MG63 (cell line): ENCODE measurements around the gene EPC1. TPM values are rescaled to one million over a fixed set of nuclear protein-coding genes. Genes with fewer than 3 reads are reported as not detected.

ENCODE experiments used
- DNase-seq: peaks from one replicate; pipeline ENCODE4 v3.0.0-alpha.2; 2020
- H3K27me3 ChIP-seq: fragments of 250-450 bp; sonication (Bioruptor Pico); 2 replicates; pipeline ENCODE4 v1.5.1; 2020; ENCODE audit warnings: mild to moderate bottlenecking, moderate library complexity
- H3K36me3 ChIP-seq: fragments of 250-450 bp; sonication (Bioruptor Pico); 2 replicates; pipeline ENCODE4 v1.5.1; 2020; ENCODE audit warnings: mild to moderate bottlenecking, moderate library complexity
- H3K4me3 ChIP-seq: fragments of 250-450 bp; sonication (Bioruptor Pico); 2 replicates; pipeline ENCODE4 v1.5.1; 2020; ENCODE audit warnings: mild to moderate bottlenecking, moderate library complexity
- H3K9me3 ChIP-seq: fragments of 250-450 bp; sonication (Bioruptor Pico); 2 replicates; pipeline ENCODE4 v1.5.1; 2020; ENCODE audit warnings: mild to moderate bottlenecking, moderate library complexity
- total RNA-seq: library from RNA; depleted of rRNA; stranded (reverse); fragments of >200 nt; shearing (Covaris generic); gene quantifications from 2 replicates; pipeline ENCODE4 v1.2.3, GENCODE V29; 2014; ENCODE audit warnings: low replicate concordance

Gene EPC1
- total RNA-seq, 1 experiment from 2014 or later, result 4.7 TPM

- Histone ChIP-seq H3K4me3 (no peak overlapping the region), H3K36me3 (peaks cover 4% of the 10 kb centered on the region), H3K9me3 (no peaks in the 10 kb centered on the region), H3K27me3 (no peaks in the 10 kb centered on the region)
- no peak for DNase-seq
Measured at GRCh38 chr10:32349968-32350738, 3.2 kb upstream of the EPC1 start.

GRCh38 chr10:32349199-32349585 is 2.2 kb upstream of the EPC1 start:
- H3K9me3 ChIP-seq, result no peaks in the 10 kb centered on the region
- H3K36me3 ChIP-seq, result peaks cover 8% of the 10 kb centered on the region
- no peak for DNase-seq
- H3K27me3 ChIP-seq, result no peaks in the 10 kb centered on the region
- H3K4me3 ChIP-seq, result no peak overlapping the region

- Histone ChIP-seq H3K4me3 (peak overlapping the region; percentile 100; the same call in 1 of the 2 replicates), H3K27me3 (no peaks in the 10 kb centered on the region), H3K36me3 (peaks cover 14% of the 10 kb centered on the region), H3K9me3 (no peaks in the 10 kb centered on the region)
- no peak for DNase-seq
Measured at GRCh38 chr10:32348297-32349198, 1.6 kb upstream of the EPC1 start.

GRCh38 chr10:32347363-32348022 is 535 bp upstream of the EPC1 start:
- peak overlapping the region; percentile 100 for H3K4me3 ChIP-seq

GRCh38 chr10:32346134-32346550 is 816 bp downstream of the EPC1 start:
- H3K9me3 ChIP-seq, result no peaks in the 10 kb centered on the region
- H3K4me3 ChIP-seq, result peak overlapping the region; percentile 100
- DNase-seq, result peak; percentile 96
- no peaks in the 10 kb centered on the region for H3K27me3 ChIP-seq
- peaks cover 26% of the 10 kb centered on the region for H3K36me3 ChIP-seq

More at GRCh38 chr10:32347363-32348022, 535 bp upstream of the EPC1 start:
- Histone ChIP-seq H3K27me3 (no peaks in the 10 kb centered on the region), H3K9me3 (no peaks in the 10 kb centered on the region), H3K36me3 (peaks cover 23% of the 10 kb centered on the region)
- DNase-seq, result no peak

- Histone ChIP-seq H3K4me3 (no peak overlapping the region), H3K36me3 (peaks cover 25% of the 10 kb centered on the region), H3K27me3 (no peaks in the 10 kb centered on the region), H3K9me3 (no peaks in the 10 kb centered on the region)
- DNase-seq, result no peak
Measured at GRCh38 chr10:32341596-32341995, 5.4 kb downstream of the EPC1 start.

- peaks cover 24% of the 10 kb centered on the region for H3K36me3 ChIP-seq
- H3K27me3 ChIP-seq, result no peaks in the 10 kb centered on the region
- H3K9me3 ChIP-seq, result no peaks in the 10 kb centered on the region
- H3K4me3 ChIP-seq, result no peak overlapping the region
- DNase-seq, result no peak
Measured at GRCh38 chr10:32340596-32341180, 6.3 kb downstream of the EPC1 start.

- Histone ChIP-seq H3K36me3 (peaks cover 12% of the 10 kb centered on the region), H3K4me3 (no peak overlapping the region), H3K9me3 (no peaks in the 10 kb centered on the region), H3K27me3 (no peaks in the 10 kb centered on the region)
- no peak for DNase-seq
Measured at GRCh38 chr10:32338262-32338661, 8.7 kb downstream of the EPC1 start.

- no peak for DNase-seq
- no peak overlapping the region for H3K4me3 ChIP-seq
- H3K9me3 ChIP-seq, result no peaks in the 10 kb centered on the region
- H3K36me3 ChIP-seq, result peaks cover 6% of the 10 kb centered on the region
- H3K27me3 ChIP-seq, result no peaks in the 10 kb centered on the region
Measured at GRCh38 chr10:32337350-32337749, 9.6 kb downstream of the EPC1 start.

GRCh38 chr10:32333849-32334248 is 13.1 kb downstream of the EPC1 start:
- H3K36me3 ChIP-seq, result peaks cover under 1% of the 10 kb centered on the region; the same call in 1 of the 2 replicates
- H3K4me3 ChIP-seq, result no peak overlapping the region
- H3K27me3 ChIP-seq, result no peaks in the 10 kb centered on the region
- no peak for DNase-seq
- no peaks in the 10 kb centered on the region for H3K9me3 ChIP-seq

GRCh38 chr10:32332299-32332750 is 14.6 kb downstream of the EPC1 start:
- no peak overlapping the region for H3K4me3 ChIP-seq
- no peaks in the 10 kb centered on the region for H3K27me3 ChIP-seq
- peaks cover 2% of the 10 kb centered on the region; the same call in 1 of the 2 replicates for H3K36me3 ChIP-seq
- H3K9me3 ChIP-seq, result no peaks in the 10 kb centered on the region
- DNase-seq, result no peak

- Histone ChIP-seq H3K4me3 (no peak overlapping the region), H3K9me3 (no peaks in the 10 kb centered on the region), H3K27me3 (no peaks in the 10 kb centered on the region), H3K36me3 (peaks cover 2% of the 10 kb centered on the region; the same call in 1 of the 2 replicates)
- no peak for DNase-seq
Measured at GRCh38 chr10:32331606-32332005, 15.4 kb downstream of the EPC1 start.

GRCh38 chr10:32330214-32330613 is 16.7 kb downstream of the EPC1 start:
- H3K36me3 ChIP-seq, result peaks cover 2% of the 10 kb centered on the region

GRCh38 chr10:32329061-32329460 is 17.9 kb downstream of the EPC1 start:
- Histone ChIP-seq H3K36me3 (peaks cover 2% of the 10 kb centered on the region), H3K4me3 (no peak overlapping the region), H3K9me3 (no peaks in the 10 kb centered on the region), H3K27me3 (no peaks in the 10 kb centered on the region)
- DNase-seq, result no peak

More at GRCh38 chr10:32330214-32330613, 16.7 kb downstream of the EPC1 start:
- DNase-seq, result no peak
- Histone ChIP-seq H3K4me3 (no peak overlapping the region), H3K9me3 (no peaks in the 10 kb centered on the region), H3K27me3 (no peaks in the 10 kb centered on the region)

- no peaks in the 10 kb centered on the region for H3K9me3 ChIP-seq
- H3K4me3 ChIP-seq, result no peak overlapping the region
- H3K36me3 ChIP-seq, result peaks cover 2% of the 10 kb centered on the region
- no peaks in the 10 kb centered on the region for H3K27me3 ChIP-seq
- DNase-seq, result no peak
Measured at GRCh38 chr10:32328499-32328898, 18.5 kb downstream of the EPC1 start.

- no peak for DNase-seq
- H3K4me3 ChIP-seq, result no peak overlapping the region
- no peaks in the 10 kb centered on the region for H3K9me3 ChIP-seq
- no peaks in the 10 kb centered on the region for H3K27me3 ChIP-seq
- peaks cover 4% of the 10 kb centered on the region for H3K36me3 ChIP-seq
Measured at GRCh38 chr10:32327364-32327691, 19.6 kb downstream of the EPC1 start.
